GM12864 (cell line): ENCODE measurements around the gene PGAM2.

ENCODE experiments used
- DNase-seq: peaks from one replicate; pipeline ENCODE4 v3.0.0-alpha.2; 2011; ENCODE audit warnings: low read depth
- H3K4me3 ChIP-seq: 2 replicates; pipeline ENCODE4 v1.5.1; 2011; ENCODE audit warnings: mild to moderate bottlenecking, low read depth, low read length, control low read depth
- TF ChIP-seq, protein P1 (sequence below): IDR thresholded peaks from 2 replicates; pipeline ENCODE4 v1.5.1; 2011; ENCODE audit warnings: low read depth, mild to moderate bottlenecking, moderate library complexity, low read length, control low read depth, inconsistent platforms; ENCODE audit errors: missing control alignments

Gene PGAM2

DNA sequence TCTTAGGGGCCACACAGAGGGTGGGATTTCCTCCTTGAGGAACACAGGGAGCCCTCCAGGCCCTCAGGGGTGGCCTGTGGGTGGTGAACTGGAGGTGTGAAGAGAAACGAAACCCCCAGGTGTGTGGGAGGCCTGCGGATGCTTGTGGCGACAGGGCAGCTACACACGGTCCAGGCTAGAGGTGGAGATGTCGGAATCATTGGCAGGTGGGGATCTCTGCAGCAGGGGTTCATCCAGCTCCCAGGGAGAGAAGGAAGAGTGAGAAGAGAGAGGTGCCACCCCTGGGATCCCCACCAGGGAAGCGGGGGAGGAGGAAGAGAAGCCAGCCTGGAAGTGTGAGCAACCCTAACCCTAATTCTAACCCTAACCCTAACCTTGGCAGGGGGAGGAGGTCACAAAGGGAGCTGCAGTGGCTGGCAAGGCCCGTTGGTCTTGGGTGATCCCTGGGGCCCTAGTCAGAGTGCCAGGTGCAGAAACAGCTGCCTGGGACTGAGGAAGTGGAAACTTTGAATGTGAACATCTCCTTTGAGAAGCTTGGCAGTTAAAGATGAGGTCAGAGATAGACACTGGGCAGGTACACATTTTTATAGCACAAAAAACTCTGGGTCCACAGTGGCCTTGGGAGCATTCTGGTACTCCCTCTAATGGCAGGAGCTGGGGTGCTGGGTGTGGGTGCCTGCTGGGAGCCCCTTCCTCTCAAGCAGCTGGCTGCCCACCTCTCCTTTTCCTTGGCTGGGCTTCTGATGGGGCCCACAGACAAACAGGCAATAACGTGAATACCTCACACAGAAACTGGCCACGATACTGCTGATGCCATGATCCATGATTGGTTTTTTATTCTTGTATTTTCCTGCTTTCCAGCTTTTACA lies 31.9 kb upstream of the PGAM2 start:
- H3K4me3 ChIP-seq = no peak overlapping the region
- TF ChIP-seq, protein P1, sequence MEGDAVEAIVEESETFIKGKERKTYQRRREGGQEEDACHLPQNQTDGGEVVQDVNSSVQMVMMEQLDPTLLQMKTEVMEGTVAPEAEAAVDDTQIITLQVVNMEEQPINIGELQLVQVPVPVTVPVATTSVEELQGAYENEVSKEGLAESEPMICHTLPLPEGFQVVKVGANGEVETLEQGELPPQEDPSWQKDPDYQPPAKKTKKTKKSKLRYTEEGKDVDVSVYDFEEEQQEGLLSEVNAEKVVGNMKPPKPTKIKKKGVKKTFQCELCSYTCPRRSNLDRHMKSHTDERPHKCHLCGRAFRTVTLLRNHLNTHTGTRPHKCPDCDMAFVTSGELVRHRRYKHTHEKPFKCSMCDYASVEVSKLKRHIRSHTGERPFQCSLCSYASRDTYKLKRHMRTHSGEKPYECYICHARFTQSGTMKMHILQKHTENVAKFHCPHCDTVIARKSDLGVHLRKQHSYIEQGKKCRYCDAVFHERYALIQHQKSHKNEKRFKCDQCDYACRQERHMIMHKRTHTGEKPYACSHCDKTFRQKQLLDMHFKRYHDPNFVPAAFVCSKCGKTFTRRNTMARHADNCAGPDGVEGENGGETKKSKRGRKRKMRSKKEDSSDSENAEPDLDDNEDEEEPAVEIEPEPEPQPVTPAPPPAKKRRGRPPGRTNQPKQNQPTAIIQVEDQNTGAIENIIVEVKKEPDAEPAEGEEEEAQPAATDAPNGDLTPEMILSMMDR = no peak
- no peak for DNase-seq

DNA sequence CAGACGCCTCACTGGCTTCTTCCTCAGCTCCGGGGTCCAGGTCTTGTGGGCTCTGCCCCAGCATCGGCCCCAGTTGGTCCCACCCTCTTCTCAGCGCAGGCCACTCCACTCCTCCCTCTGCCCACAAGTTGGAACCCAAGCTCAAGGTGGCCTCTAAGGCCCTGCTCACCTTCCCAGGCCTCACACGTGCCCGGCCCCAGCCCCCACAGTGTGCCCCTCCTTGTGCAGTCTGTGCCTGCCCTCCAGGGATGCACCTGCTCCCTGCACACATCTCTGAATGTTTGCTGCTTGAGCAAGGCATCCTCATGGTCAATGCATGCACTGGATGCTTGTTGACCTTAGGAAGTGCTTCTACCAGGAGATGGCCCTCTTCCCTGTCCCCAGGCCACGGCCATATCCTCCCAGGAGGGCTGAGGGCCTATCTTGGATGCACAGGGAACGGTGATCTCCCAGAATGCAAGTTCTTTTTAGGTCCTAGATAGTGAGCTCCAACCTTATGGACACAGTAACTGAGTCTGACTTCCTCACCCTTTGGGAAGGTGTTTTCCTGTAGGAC lies 31.0 kb upstream of the PGAM2 start:
- H3K4me3 ChIP-seq = no peak overlapping the region
- TF ChIP-seq, protein P1 = no peak
- DNase-seq = no peak

DNA sequence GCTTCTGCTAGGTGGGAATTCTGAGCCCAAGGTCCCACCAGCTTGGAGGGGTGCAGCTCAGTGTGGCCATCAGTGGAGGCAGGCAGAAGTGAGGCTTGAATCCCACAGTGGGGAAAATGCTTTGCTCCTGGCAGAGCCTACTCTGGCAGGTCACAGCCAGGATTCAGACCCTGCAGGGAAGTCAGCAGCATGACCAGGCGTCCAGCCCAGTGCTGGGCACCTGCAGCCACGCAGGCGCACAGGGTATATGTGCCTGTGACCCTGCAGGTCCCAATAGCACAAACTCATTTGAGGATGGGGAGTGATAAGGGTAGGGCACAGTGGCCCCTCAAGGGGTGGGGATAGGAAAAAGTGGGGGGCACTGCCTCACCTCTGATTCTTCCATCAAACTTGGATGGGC lies 30.4 kb upstream of the PGAM2 start:
- no peak for DNase-seq
- H3K4me3 ChIP-seq = no peak overlapping the region
- TF ChIP-seq, protein P1 = no peak

DNA sequence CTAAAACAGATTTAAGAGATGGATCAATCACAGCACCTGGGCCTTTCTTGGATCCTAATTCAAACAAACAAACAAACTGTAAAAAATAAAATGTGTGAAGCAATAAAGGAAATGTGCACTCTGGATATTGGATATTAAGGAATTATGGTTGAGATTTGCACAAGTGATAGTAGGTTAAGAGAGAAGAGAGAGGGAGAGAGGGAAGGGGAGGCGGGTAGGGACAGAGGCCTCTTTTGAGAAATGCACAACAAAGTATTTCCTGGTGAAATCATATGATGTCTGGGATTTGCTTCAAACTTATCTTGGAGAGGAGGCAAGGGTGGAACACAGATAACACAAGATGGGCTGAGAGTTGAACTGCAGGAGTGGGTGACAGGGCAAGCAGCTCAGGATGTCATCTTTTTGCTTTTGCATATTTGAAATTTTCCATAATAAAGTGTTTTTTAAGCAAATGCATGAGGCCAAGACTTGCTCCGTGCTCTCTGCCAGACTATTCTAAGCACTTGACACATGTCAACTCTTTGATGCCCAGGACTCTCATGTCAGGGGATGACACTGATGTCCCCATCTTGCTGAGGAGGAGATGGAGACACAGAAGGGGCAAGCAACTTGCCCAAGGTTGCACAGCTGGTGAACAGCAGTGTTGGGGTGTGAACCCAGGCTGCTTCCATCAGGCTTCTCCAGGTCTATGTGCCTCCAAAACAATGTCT lies 29.7 kb upstream of the PGAM2 start:
- H3K4me3 ChIP-seq = no peak overlapping the region
- no peak for DNase-seq
- TF ChIP-seq, protein P1 = no peak

DNA sequence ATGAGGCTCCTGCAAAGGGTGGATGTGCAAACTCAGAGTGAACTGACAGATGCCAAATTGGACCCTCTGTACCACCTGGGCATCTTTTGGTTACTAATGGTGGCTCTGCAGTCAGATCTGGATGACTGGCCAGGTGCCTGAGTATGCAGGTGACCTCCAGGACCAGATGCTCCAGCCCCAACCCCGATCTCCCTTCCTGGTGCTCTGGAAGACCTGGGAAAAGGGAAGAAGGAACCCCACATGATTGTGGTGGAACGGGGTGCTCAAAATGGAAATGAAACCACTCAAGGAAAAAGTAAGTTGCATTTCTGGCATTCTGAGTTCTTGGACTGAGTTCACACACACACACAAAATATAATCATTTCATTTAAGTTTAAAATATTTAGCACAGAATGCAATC lies 29.0 kb upstream of the PGAM2 start:
- TF ChIP-seq, protein P1 = no peak
- no peak overlapping the region for H3K4me3 ChIP-seq
- no peak for DNase-seq

DNA sequence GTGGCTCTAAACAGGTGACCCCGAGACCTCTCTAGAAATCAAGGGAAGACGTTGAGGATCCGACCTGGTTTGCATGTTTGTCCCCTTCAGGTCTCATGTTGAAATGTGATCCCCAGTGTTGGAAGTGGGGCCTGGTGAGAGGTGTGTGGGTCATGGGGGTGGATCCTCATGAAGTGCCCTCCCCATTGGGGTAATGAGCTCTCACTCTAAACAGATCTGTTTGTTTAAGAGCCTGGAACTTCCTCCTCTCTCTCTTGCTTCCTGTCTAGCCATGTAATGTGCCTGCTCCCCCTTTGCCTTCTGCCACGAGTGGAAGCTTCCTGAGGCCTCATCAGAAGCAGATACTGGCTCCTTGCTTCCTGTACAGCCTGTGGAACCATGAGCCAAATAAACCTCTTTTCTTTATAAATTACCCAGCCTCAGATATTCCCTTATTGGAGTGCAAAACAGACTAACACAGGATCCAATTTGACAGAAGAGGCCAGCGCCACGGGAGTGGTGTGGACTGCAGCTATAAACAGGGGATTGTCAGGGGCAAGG lies 27.8 kb upstream of the PGAM2 start:
- no peak overlapping the region for H3K4me3 ChIP-seq
- no peak for DNase-seq
- TF ChIP-seq, protein P1 = no peak
